ENCODE data around the gene BMAL2. TPM values are rescaled to one million over a fixed set of nuclear protein-coding genes. Genes with fewer than 3 reads are reported as not detected.

The BMAL2 gene
- total RNA-seq, 1 experiment from 2014 or later = 21.5 TPM

DNA sequence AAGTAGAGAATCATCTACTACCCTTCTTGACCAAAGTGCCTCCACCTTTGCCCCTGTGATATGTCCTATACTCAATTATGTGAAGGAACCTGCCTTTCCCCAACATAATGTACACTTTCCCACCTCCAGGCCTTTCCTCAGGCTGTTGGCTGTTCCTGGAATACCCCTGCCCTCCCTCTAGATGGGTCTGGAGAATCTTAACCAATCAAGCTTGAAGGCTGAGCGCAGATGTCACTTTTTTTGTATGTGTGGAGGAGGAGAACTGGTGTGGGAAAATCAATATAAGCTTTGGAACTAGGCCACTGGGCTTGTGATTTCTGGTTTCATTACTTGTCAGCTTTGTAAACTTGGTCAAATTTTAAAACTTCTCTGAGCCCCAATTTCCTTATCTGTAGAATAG is 4.7 kb downstream of the BMAL2 start:
- Histone ChIP-seq H3K4me2 (ENCODE audit: low read length) (no peak overlapping the region), H3K4me3 (replicated peaks in 1 of 2; ENCODE audit: low read depth in 1 of 2, low read length in 2 of 2) (no peak overlapping the region), H3K79me2 (ENCODE audit: insufficient read depth, low read length) (peaks cover 30% of the 10 kb centered on the region), H3K36me3 (ENCODE audit: control insufficient read depth in 1 of 2, insufficient read depth in 2 of 2, low read length in 2 of 2) (no peaks in the 10 kb centered on the region), H2AFZ (ENCODE audit: low read depth, low read length, poor library complexity, severe bottlenecking) (no peak overlapping the region), H3K9me3 (ENCODE audit: control insufficient read depth in 1 of 2, insufficient read depth in 1 of 2, low read depth in 1 of 2, low read length in 2 of 2) (no peaks in the 10 kb centered on the region), H3K9me2 (ENCODE audit: insufficient read depth) (no peaks in the 10 kb centered on the region), H3K4me1 (ENCODE audit: control insufficient read depth in 1 of 2, insufficient read depth in 2 of 2, low read length in 2 of 2) (peaks cover 6 to 17% of the 10 kb centered on the region in 2 experiments), H4K20me1 (ENCODE audit: insufficient read depth) (no peaks in the 10 kb centered on the region), H3K9ac (ENCODE audit: low read length) (no peak overlapping the region), H3K27ac (ENCODE audit: low read depth, low read length) (no peak overlapping the region), H3K27me3 (ENCODE audit: insufficient read depth, low read length) (no peaks in the 10 kb centered on the region)
- DNase-seq (ENCODE audit: low read depth, low spot score) = no peak
- RAD21 ChIA-PET (ENCODE audit: low non-redundant PET in 1 of 2, low total read pairs in 2 of 2, uncharacterized antibody in 2 of 2, unreplicated experiment in 2 of 2) = no interaction called here
- intact Hi-C loops (cut with micrococcal nuclease) = no loop called here
- ATAC-seq = no peak
- no peak for TF ChIP-seq TCF7L2 (IDR thresholded peaks at IDR 0.05; ENCODE audit: borderline replicate concordance, extremely low read depth, insufficient read depth, insufficient read length)
- TF ChIP-seq ELF1 (IDR thresholded peaks at IDR 0.05; ENCODE audit: borderline replicate concordance, low read depth) = no peak
- POLR2A ChIA-PET = no interaction called here
- CTCF ChIA-PET = interaction anchor here (0.9 kb wide), 1 partner anchor 47 kb away, joined by 3 read pairs; no protein-coding TSS in a partner anchor
- BruUV-seq (replicated peaks) = no TSS peak

DNA sequence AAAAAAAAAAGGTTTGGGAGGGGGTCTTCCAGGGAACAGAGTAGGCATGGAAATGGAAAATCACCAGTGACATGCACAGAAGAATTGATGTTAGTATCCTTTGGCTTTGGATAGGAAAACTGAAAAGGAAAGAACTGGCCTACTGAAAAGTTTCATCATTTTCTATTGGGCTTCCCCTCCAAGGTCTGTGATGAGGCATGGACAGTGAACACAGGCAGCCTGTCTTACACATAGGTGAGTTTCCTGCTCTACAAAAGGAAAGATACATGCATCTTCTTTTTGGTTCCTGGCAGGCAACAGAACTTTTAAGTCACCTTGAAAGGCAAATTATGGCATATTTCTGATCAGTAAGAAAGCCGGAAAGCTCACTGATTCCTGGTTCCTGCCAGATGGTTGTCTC is 5.8 kb downstream of the BMAL2 start:
- ChIA-PET RAD21 (ENCODE audit: low non-redundant PET in 1 of 2, low total read pairs in 2 of 2, uncharacterized antibody in 2 of 2, unreplicated experiment in 2 of 2) (no interaction called here), CTCF (no interaction called here), POLR2A (no interaction called here)
- Histone ChIP-seq H3K9me3 (ENCODE audit: control insufficient read depth in 1 of 2, insufficient read depth in 1 of 2, low read depth in 1 of 2, low read length in 2 of 2) (no peaks in the 10 kb centered on the region), H3K27ac (ENCODE audit: low read depth, low read length) (no peak overlapping the region), H2AFZ (ENCODE audit: low read depth, low read length, poor library complexity, severe bottlenecking) (no peak overlapping the region), H3K4me3 (replicated peaks in 1 of 2; ENCODE audit: low read depth in 1 of 2, low read length in 2 of 2) (no peak overlapping the region), H3K9ac (ENCODE audit: low read length) (no peak overlapping the region), H3K9me2 (ENCODE audit: insufficient read depth) (no peaks in the 10 kb centered on the region), H3K36me3 (ENCODE audit: control insufficient read depth in 1 of 2, insufficient read depth in 2 of 2, low read length in 2 of 2) (no peaks in the 10 kb centered on the region), H3K4me2 (ENCODE audit: low read length) (no peak overlapping the region), H3K79me2 (ENCODE audit: insufficient read depth, low read length) (peaks cover 36% of the 10 kb centered on the region), H3K27me3 (ENCODE audit: insufficient read depth, low read length) (no peaks in the 10 kb centered on the region), H3K4me1 (ENCODE audit: control insufficient read depth in 1 of 2, insufficient read depth in 2 of 2, low read length in 2 of 2) (peaks cover 5 to 20% of the 10 kb centered on the region in 2 experiments; a peak in 3 of 4 replicates), H4K20me1 (ENCODE audit: insufficient read depth) (no peaks in the 10 kb centered on the region)
- BruUV-seq (replicated peaks) = no TSS peak
- no peak for DNase-seq (ENCODE audit: low read depth, low spot score)
- ATAC-seq = no peak
- intact Hi-C loops (cut with micrococcal nuclease) = no loop called here
- TF ChIP-seq, protein P1, sequence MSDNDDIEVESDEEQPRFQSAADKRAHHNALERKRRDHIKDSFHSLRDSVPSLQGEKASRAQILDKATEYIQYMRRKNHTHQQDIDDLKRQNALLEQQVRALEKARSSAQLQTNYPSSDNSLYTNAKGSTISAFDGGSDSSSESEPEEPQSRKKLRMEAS (IDR thresholded peaks at IDR 0.05) = no peak
- TF ChIP-seq RAD21 (IDR thresholded peaks at IDR 0.05; ENCODE audit: low read depth) (no peak), TCF7L2 (IDR thresholded peaks at IDR 0.05; ENCODE audit: borderline replicate concordance, extremely low read depth, insufficient read depth, insufficient read length) (no peak), POLR2A (IDR thresholded peaks at IDR 0.05; ENCODE audit: borderline replicate concordance, extremely low read depth, insufficient read depth, insufficient read length) (no peak), EZH2 (IDR thresholded peaks at IDR 0.05) (no peak), EZH2phosphoT487 (IDR thresholded peaks at IDR 0.05; ENCODE audit: borderline replicate concordance) (no peak), EGR1 (IDR thresholded peaks at IDR 0.05; ENCODE audit: low read depth) (no peak)
- TF ChIP-seq, protein P2, sequence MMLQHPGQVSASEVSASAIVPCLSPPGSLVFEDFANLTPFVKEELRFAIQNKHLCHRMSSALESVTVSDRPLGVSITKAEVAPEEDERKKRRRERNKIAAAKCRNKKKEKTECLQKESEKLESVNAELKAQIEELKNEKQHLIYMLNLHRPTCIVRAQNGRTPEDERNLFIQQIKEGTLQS (IDR thresholded peaks at IDR 0.05) = no peak
- TF ChIP-seq, protein P3, sequence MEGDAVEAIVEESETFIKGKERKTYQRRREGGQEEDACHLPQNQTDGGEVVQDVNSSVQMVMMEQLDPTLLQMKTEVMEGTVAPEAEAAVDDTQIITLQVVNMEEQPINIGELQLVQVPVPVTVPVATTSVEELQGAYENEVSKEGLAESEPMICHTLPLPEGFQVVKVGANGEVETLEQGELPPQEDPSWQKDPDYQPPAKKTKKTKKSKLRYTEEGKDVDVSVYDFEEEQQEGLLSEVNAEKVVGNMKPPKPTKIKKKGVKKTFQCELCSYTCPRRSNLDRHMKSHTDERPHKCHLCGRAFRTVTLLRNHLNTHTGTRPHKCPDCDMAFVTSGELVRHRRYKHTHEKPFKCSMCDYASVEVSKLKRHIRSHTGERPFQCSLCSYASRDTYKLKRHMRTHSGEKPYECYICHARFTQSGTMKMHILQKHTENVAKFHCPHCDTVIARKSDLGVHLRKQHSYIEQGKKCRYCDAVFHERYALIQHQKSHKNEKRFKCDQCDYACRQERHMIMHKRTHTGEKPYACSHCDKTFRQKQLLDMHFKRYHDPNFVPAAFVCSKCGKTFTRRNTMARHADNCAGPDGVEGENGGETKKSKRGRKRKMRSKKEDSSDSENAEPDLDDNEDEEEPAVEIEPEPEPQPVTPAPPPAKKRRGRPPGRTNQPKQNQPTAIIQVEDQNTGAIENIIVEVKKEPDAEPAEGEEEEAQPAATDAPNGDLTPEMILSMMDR (IDR thresholded peaks at IDR 0.05 in 2 of 3, conservative IDR thresholded peaks at IDR 0.05 in 1 of 3; ENCODE audit: borderline replicate concordance in 1 of 3, insufficient read depth in 1 of 3, low read depth in 2 of 3, low read length in 2 of 3) = no peak
- TF ChIP-seq, protein P4, sequence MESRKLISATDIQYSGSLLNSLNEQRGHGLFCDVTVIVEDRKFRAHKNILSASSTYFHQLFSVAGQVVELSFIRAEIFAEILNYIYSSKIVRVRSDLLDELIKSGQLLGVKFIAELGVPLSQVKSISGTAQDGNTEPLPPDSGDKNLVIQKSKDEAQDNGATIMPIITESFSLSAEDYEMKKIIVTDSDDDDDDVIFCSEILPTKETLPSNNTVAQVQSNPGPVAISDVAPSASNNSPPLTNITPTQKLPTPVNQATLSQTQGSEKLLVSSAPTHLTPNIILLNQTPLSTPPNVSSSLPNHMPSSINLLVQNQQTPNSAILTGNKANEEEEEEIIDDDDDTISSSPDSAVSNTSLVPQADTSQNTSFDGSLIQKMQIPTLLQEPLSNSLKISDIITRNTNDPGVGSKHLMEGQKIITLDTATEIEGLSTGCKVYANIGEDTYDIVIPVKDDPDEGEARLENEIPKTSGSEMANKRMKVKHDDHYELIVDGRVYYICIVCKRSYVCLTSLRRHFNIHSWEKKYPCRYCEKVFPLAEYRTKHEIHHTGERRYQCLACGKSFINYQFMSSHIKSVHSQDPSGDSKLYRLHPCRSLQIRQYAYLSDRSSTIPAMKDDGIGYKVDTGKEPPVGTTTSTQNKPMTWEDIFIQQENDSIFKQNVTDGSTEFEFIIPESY (IDR thresholded peaks at IDR 0.05; ENCODE audit: extremely low read depth, insufficient replicate concordance, low read length) = no peak
- TF ChIP-seq, protein P5, sequence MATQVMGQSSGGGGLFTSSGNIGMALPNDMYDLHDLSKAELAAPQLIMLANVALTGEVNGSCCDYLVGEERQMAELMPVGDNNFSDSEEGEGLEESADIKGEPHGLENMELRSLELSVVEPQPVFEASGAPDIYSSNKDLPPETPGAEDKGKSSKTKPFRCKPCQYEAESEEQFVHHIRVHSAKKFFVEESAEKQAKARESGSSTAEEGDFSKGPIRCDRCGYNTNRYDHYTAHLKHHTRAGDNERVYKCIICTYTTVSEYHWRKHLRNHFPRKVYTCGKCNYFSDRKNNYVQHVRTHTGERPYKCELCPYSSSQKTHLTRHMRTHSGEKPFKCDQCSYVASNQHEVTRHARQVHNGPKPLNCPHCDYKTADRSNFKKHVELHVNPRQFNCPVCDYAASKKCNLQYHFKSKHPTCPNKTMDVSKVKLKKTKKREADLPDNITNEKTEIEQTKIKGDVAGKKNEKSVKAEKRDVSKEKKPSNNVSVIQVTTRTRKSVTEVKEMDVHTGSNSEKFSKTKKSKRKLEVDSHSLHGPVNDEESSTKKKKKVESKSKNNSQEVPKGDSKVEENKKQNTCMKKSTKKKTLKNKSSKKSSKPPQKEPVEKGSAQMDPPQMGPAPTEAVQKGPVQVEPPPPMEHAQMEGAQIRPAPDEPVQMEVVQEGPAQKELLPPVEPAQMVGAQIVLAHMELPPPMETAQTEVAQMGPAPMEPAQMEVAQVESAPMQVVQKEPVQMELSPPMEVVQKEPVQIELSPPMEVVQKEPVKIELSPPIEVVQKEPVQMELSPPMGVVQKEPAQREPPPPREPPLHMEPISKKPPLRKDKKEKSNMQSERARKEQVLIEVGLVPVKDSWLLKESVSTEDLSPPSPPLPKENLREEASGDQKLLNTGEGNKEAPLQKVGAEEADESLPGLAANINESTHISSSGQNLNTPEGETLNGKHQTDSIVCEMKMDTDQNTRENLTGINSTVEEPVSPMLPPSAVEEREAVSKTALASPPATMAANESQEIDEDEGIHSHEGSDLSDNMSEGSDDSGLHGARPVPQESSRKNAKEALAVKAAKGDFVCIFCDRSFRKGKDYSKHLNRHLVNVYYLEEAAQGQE (IDR thresholded peaks at IDR 0.05; ENCODE audit: low read depth) = no peak

All from HCT116 (cell line).